ENCODE results near the gene CNTD1. TPM values are rescaled to one million over a fixed set of nuclear protein-coding genes. Genes with fewer than 3 reads are reported as not detected.
A peak's percentile ranks its signal among the peaks of the same experiment; 100 is the strongest.
"Not testable (repeated sequence)": the region's sequence is repeated elsewhere in the genome, so short reads cannot be mapped to it uniquely, and the experiment has no call there.

Gene CNTD1, protein sequence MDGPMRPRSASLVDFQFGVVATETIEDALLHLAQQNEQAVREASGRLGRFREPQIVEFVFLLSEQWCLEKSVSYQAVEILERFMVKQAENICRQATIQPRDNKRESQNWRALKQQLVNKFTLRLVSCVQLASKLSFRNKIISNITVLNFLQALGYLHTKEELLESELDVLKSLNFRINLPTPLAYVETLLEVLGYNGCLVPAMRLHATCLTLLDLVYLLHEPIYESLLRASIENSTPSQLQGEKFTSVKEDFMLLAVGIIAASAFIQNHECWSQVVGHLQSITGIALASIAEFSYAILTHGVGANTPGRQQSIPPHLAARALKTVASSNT
- polyA plus RNA-seq (ENCODE audit: insufficient read length), result 0.70 TPM

DNA sequence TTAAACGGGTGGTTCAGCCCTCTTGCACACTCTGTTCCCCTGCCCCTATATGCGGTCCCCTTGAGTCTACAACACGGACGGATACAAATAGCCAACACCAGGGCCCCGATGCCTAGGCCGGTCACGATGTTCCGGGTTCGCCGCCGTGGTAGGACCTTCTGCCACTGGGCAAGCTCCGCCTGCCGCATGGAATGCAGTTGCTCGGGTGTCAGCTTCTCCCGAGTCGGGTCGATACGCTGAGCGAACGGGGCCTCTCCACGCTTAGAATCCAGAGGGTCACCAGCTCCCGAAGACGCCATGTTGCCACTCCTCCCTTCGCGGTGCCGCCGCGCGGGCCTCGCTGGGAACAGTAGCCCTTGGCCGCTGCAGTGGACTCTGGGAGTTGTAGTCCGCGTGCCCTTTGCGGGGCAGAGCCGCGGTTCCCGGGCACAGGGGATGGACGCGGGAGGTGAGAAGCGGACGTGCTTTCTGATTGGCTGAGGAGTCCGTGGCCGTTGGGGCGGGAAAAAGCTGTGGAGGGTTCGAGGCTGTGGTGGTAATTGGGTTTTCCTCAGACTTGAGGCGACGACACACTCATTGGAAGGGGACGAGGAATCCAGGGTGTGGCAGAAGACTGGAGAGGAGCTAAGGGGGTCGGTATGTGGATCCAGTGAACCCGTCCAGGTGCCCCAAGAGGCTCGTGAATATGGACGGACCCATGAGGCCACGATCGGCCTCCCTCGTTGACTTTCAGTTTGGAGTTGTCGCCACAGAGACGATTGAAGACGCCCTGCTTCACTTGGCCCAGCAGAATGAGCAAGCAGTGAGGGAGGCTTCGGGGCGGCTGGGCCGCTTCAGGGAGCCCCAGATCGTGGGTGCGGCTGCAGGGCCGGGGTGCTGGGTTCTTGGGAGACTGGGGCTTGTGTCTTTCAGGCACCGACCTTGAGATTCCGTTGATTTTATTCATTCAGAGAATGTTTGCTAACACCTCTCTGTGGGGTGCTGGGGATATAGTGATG lies at the start of gene CNTD1, which contains the start of gene COA3:
Gene CNTD1 (plus strand): TSS at position 479 of the 998 bp plus-strand sequence. CDS start 207 bp downstream, at position 686.
Gene COA3 (minus strand): TSS at position 322 of the 998 bp plus-strand sequence. CDS start 23 bp downstream, at position 299.
- DNase-seq (ENCODE audit: low read depth), result peak; percentile 49

DNA sequence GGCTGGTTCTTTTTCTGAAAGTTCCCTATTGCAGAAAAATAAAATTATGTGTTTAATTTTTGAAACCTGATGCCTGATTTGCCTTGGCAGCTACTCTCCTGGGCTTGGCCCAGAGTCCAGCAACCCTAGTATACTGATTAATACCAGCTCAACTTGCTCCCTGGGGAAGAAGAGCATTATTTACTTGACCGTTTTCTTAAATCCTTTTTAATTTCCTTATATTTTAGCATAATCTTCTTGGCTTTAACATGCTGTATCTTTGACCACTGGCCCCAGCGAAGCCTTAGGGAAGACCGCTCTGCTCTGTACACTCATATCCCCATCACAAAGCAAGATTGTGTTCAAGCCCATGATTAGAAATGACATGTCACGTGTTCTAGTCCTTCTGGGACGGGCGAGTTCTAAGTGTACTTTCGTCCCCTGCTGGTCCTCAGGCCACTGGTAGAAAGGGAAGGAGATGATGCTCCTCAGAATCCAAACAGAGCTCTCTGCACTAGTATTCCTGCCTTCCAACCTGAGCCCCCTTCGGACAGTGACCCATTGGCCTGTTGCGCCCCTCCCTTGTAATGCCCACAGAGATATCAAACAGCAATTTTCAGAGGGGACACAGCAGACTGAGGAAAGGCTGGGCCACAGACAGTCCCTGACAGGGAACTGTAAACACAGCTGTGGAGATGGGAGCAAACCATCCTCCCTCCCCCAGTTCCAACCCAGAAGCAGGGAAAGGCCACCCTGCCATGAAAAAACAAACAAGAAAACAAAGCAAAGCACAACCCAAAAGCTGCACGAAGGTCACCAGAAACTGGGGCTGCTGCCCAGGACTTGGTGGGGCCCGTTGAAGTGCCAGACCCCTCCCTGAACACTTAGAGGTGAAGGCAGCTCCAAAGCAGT lies 49.5 kb upstream of the CNTD1 start:
- no peak for DNase-seq (ENCODE audit: low read depth)

DNA sequence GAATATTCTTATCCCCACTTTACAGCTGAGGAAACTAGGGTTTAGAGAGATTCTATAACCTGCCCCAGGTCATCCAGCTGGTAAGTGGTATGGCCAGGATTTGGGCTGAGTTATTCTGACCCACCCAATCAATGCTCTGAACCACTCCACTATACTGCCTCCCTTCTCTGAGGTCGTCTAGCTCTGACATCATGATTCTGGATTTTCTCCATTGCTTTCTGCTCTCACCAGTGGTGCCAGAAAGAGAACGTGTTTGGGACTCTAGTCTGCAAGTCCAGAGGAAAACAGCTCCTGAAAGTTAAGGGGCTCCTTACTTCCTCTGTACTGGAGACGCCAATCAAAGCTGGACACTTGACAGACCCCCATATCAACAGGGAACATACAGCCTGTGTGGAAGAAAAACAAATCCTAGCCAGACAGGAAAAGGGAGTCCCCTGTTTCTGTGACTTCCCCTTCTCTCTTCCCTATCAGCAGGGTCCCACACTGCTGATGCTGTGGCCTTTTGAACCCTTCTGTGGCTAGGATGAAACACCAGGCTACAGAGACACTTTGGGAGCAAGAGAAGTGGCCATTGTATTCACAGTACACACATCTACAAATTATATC lies 47.8 kb upstream of the CNTD1 start:
- DNase-seq (ENCODE audit: low read depth), result no peak

DNA sequence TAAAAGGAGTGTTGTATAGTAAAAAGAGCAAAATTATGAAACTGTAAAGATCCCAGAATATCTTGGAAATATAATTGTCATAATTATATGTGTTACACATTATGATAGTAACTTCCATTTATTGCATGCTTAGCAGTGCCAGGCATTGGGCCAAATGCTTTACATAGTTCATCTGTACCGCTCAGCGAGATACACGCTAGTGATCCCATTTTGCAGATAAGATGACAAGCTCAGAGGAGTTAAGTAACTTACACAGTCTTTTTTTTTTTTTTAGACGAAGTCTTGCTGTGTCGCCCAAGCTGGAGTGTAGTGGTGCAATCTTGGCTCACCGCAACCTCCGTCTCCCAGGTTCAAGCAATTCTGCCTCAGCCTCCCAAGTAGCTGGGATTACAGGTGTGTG lies 47.0 kb upstream of the CNTD1 start:
- no peak for DNase-seq (ENCODE audit: low read depth)

DNA sequence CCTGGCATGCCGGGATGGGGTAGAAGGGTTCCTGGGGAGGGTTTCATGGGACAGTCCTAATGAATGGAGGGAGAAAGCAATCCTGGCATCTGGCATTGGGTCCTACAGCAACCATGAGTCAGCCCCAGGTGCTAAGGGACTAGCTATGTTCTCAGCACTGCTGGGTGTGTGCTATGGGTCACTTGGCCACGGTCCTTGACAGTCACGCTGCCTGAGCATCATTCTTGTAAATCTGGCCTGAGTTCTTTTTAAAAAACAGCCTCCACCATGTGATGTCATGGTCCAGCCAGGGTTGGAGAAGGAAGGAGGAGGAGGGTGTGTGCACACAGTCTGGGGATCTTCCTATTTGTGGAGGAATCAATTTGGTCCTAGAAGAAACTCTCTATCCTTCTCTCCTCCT lies 43.9 kb upstream of the CNTD1 start:
- no peak for DNase-seq (ENCODE audit: low read depth)

DNA sequence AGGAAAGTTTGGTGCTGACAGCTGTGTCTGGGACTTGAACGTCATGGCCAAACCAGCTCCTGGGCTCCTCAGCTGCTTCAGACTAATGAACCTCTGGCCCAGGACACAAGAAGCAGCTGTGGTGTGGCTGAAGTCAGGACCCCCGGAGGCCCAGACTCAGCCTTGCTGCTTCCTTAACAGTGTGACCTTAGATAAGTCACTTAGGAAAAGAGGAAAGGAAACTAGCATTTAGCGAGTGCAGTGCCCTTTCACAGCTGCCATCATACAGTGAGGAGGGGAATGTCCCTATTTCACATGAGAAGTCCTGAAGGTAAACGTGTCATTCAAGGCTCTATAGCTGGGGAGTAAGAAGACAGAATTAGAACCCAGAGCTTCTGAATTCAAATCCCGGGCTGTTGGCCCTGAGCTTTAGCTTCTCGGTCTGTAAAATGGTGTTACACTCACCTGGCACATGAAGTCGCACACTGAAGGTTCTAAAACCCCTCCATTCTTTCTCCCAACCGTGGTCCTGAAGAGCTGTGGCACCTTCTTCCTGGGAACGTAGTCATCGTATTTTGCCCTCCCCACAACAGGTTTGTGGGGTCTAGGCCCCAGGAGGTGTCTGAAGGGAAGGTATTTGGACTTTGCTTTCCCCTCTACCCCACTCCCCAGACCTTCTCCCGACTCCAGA lies 38.5 kb upstream of the CNTD1 start:
- DNase-seq (ENCODE audit: low read depth), result no peak

DNA sequence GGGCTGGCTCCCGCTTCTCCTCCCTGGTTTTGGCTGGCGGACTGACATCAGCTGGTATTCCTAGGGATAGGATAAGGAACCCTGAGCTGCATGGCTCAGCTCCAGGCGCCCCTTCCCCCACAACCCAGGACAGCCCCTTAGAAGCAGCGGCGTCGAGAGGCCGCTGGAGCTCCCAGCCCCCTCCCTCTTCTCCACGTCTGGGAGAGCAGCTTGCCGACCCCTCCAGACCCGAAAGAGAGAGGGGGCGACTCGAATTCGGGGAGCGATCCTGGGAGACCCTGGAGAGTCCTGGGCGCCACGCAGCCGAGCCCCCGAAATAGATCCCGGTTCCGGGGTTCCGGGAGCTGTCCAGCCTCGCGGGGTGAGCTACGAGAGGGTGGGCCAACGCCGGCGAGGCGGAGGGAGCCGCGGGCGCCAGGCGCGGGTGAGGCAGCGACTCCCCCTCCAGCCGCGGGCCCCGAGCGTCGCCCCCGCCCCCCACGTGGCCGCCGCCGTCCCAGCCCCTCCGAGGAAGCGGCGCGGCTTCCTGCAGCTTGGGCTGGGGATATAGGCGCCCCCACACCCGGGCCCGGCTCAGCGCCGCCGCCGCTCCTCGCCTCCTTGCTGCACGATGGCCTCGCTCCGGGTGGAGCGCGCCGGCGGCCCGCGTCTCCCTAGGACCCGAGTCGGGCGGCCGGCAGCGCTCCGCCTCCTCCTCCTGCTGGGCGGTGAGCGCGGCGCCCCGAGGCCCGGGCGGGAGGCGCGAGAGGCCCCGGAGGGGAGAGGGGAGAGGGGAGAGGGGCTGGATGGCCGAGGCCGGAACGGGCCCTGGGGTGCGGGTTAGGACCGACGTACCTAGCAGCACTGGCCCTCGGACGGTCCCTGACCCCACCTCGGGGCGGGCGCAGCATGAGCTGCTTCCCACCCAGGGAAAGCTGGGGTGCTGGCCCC lies 37.7 kb upstream of the CNTD1 start, which contains the start of gene RAMP2:
Gene RAMP2 (plus strand): TSS at position 576 of the 930 bp plus-strand sequence. CDS start 35 bp downstream, at position 611.
- DNase-seq (ENCODE audit: low read depth), result no peak

DNA sequence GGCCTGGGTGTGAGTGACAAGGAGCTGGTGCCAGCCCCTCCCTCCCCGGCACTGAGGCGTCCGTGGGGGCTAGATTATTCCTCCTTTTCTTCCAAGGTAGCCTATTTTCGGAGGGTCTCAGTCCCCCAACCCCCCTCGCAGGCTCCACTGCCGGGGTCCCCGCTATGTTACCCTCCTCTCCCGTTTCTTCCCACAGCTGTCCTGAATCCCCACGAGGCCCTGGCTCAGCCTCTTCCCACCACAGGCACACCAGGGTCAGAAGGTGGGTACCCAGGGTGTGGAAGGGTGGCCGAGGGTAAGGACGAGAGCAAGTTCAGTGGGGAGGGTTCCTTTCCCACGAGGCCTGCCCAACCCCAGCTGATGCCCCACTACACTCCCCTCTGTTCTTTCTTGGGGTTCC lies 37.0 kb upstream of the CNTD1 start:
- DNase-seq (ENCODE audit: low read depth), result no peak

DNA sequence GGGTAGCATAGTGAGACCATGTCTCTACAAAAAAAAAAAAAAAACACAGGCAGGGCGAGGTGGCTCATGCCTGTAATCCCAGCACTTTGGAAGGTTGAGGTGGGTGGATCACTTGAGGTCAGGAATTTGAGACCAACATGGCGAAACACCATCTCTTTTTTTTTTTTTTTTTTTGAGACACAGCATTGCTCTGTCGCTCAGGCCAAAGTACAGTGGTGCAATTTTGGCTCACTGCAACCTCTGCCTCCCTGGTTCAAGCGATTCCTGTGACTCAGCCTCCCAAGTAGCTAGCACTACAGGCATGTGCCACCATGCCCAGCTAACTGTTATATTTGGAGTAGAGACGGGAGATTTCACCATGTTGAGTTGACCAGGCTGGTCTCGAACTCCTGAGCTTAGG lies 32.5 kb upstream of the CNTD1 start:
- no peak for DNase-seq (ENCODE audit: low read depth)

DNA sequence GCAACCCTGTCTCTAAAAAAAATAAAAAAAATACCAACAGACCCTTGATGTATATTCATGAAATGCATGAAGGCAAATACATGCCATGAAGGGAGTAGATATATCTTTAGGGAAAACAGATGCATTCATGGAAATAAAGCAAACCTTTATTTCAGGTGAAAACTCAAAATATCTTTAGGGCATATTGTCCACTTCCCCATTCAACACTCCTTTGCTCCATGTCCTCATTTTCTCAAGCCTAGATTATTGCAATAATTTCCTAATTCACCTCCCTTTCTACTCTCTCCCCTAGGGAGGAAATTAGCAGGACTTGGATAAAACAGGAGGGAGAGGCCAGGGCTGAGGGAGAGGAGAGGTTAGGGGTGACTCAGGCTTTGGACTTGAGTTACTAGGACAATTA lies 31.1 kb upstream of the CNTD1 start:
- no peak for DNase-seq (ENCODE audit: low read depth)

DNA sequence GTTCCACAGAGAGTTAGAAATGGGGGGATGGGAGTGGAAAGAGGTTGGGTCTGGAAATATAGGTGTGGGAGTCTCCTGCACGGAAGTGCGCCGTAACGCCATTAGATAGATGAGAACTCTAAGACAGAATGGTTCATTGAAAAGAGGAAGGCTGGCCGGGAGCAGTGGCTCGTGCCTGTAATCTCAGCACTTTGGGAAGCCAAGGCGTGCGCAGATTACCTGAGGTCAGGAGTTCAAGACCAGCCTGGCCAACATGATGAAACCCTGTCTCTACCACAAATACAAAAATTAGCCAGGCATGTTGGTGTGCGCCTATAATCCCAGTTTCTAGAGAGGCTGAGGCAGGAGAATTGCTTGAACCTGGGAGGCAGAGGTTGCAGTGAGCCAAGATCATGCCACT lies 30.7 kb upstream of the CNTD1 start:
- not testable (repeated sequence) for DNase-seq (ENCODE audit: low read depth)

DNA sequence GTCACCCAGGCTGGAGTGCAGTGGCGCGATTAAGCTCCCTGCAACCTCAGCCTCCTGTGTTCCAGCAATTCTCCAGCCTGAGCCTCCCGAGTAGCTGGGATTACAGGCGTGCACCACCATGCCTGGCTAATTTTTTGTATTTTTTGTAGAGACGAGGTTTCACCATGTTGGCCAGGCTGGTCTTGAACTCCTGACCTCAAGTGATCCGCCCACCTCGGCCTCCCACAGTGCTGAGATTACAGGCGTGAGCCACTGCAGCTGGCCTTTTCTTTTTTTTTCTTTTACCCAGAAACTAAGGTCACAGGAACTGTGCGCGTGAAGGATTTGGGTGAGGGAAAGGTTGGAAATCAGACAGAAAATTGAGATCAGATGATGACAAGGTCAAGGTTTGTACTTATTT lies 28.7 kb upstream of the CNTD1 start:
- not testable (repeated sequence) for DNase-seq (ENCODE audit: low read depth)

DNA sequence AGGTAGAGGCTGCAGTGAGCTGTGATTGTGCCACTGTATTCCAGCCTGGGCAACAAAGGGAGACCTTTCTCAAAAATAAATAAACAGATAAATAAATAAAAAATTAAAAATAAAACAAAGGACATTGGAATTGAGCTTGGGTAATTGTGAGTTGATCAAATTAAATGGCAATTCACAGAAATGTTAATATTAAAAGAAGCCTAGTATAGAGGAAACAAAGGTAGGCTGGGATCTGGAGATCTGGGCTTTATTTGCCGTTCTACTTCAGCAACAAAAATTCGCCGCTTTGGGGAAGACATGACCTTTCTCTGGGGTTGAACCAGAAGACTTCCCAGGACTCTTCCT lies 25.7 kb upstream of the CNTD1 start:
- no peak for DNase-seq (ENCODE audit: low read depth)

DNA sequence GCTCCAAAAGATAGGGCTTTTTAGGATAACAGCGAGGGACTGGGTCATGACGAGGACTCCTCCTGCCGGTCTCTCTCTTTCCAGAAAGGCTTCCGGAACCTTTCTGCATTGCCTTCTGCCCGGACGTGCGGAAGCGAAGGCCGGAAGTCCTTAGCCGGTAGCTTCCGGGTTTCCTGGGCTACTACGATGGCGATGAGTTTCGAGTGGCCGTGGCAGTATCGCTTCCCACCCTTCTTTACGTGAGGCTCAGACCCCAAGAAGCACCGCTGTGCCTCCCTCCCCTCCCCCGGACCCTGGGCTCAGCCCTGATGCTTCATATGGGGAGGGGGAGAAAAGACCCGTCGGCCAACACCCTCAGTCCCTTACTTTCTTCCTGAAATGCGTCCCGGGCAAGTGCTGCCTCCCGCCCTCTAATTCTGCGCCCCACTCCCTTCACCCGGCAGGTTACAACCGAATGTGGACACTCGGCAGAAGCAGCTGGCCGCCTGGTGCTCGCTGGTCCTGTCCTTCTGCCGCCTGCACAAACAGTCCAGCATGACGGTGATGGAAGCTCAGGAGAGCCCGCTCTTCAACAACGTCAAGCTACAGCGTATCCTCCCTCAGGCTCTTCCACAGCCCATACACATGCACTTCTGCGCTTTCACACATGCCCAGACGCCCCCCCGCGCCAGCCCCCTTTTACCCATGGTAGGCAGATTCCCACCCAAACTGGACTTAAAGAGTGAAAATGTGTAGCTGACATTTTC lies 25.2 kb upstream of the CNTD1 start, which contains the start of gene VPS25:
Gene VPS25 (plus strand): TSS at position 160 of the 746 bp plus-strand sequence. CDS start 27 bp downstream, at position 187.
- no peak for DNase-seq (ENCODE audit: low read depth)

DNA sequence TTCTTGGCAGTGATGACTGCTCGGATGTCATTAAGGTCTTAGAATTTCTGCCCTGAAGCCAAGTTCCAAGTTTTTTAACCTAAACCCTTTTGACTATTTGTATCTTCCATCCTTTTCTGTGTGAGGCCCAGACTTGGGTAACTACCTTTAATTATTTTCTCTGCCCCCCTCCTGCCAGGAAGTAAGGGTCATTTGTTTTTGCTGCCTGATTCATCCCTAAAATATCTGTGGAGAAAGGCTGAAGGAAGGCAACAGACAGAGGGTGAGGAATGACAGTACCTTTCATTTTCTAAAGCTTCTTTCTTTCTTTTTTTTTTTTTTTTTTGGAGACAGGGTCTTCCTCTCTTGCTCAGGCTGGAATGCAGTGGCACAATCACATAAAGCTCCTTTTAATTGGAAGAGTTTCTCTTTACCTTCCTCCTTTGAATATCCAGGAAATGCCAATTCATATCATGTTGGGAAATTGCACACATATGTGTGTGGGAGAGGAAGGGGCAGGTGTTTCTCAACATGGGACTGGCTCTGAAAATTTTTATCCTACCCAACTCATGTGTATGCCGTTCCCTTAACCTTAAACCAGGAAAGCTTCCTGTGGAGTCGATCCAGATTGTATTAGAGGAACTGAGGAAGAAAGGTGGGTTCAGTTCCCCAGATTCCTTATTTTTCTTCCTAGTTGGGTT lies 24.5 kb upstream of the CNTD1 start:
- no peak for DNase-seq (ENCODE audit: low read depth)

DNA sequence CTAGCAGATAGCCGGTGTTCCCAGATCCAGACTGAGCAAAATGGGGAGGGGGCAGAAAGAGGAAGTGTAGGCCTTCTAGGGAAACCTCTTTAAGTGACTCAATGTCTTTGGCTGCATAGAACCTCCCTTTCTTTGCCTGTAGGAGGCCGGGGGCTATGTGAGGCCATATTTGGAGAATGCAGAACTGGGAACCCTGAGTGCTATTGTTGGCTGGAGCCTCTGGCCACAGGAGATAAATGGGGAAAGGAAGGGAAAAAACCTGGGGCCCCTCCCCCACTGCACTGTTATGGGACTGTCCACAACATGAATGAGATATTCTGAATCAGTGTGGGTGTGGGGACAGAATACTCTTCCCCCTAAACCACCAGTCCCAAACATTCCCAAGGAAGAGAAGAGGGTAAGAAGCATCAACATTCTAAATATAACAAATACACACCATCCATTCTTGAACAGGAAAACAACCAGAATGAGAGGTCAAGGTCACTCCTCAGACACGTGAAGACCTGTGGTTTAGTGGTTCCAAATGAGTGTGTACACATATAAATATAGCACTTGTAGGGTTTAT lies 23.0 kb upstream of the CNTD1 start:
- DNase-seq (ENCODE audit: low read depth), result no peak

DNA sequence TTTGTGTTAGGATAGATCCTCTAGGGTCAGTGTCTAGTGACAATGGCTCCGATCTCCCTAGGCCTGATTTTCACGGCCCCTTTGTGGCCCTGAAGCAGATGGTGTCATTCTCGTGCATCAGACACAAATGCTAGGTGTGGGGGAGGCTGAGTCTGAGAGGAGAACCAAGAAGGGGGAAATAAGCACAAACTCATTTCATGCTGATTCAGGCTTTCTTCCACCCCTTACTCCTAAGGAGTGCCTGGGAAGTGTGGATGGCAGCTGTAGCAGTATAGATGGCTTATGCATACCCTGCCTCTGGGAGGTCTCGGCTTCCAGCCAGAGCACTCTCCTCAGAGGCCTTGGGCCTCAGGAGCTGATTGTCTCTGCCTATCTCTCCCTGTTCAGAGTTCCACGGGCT lies 20.1 kb upstream of the CNTD1 start:
- no peak for DNase-seq (ENCODE audit: low read depth)
